KMS-11 (cell line): ENCODE data around the gene CHD5.

Experiments used
- H2AFZ ChIP-seq: fragments of 200-600 bp; sonication (generic); 2 replicates; pipeline ENCODE4 v1.6.1; 2016; ENCODE audit warnings: antibody characterized with exemption, mixed run types, low read depth
- H3K27ac ChIP-seq: fragments of 200-600 bp; sonication (generic); 2 replicates; pipeline ENCODE4 v1.6.1; 2016; ENCODE audit warnings: mild to moderate bottlenecking, mixed run types
- H3K27me3 ChIP-seq: fragments of 200-600 bp; sonication (generic); 2 replicates; pipeline ENCODE4 v1.6.1; 2017; ENCODE audit warnings: mild to moderate bottlenecking, low read depth, mixed run types, moderate library complexity; ENCODE audit not compliant: insufficient read depth
- H3K36me3 ChIP-seq: fragments of 200-600 bp; sonication (generic); 2 replicates; pipeline ENCODE4 v1.6.1; 2017; ENCODE audit warnings: mild to moderate bottlenecking, mixed run types; ENCODE audit not compliant: insufficient read depth
- H3K4me1 ChIP-seq: fragments of 200-600 bp; sonication (generic); 2 replicates; pipeline ENCODE4 v1.6.1; 2016; ENCODE audit warnings: mild to moderate bottlenecking, low read depth, mixed run types; ENCODE audit not compliant: poor library complexity, severe bottlenecking
- H3K4me2 ChIP-seq: fragments of 200-600 bp; sonication (generic); 2 replicates; pipeline ENCODE4 v1.7.0; 2016; ENCODE audit warnings: mild to moderate bottlenecking, mixed run types
- H3K4me3 ChIP-seq: fragments of 200-600 bp; sonication (generic); IDR thresholded peaks from 2 replicates; pipeline ENCODE4 v1.6.1; 2017; ENCODE audit warnings: low read depth, low read length, mixed read lengths; ENCODE audit not compliant: insufficient read depth
- H3K79me2 ChIP-seq: fragments of 200-600 bp; sonication (generic); 2 replicates; pipeline ENCODE4 v1.6.1; 2016; ENCODE audit warnings: low read depth, mixed run types; ENCODE audit not compliant: insufficient read depth
- H3K9ac ChIP-seq: fragments of 200-600 bp; sonication (generic); 2 replicates; pipeline ENCODE4 v1.6.1; 2016; ENCODE audit warnings: mild to moderate bottlenecking, mixed run types
- H4K20me1 ChIP-seq: fragments of 200-600 bp; sonication (generic); 2 replicates; pipeline ENCODE4 v1.6.1; 2016; ENCODE audit warnings: mild to moderate bottlenecking, mixed run types; ENCODE audit not compliant: insufficient read depth
- TF ChIP-seq, protein P1 (sequence below): fragments of 200-600 bp; sonication (generic); conservative IDR thresholded peaks from 2 replicates; pipeline ENCODE4 v1.6.1; 2017; ENCODE audit warnings: low read depth, mild to moderate bottlenecking, antibody characterized with exemption, low read length, moderate library complexity, mixed read lengths

The CHD5 gene

DNA sequence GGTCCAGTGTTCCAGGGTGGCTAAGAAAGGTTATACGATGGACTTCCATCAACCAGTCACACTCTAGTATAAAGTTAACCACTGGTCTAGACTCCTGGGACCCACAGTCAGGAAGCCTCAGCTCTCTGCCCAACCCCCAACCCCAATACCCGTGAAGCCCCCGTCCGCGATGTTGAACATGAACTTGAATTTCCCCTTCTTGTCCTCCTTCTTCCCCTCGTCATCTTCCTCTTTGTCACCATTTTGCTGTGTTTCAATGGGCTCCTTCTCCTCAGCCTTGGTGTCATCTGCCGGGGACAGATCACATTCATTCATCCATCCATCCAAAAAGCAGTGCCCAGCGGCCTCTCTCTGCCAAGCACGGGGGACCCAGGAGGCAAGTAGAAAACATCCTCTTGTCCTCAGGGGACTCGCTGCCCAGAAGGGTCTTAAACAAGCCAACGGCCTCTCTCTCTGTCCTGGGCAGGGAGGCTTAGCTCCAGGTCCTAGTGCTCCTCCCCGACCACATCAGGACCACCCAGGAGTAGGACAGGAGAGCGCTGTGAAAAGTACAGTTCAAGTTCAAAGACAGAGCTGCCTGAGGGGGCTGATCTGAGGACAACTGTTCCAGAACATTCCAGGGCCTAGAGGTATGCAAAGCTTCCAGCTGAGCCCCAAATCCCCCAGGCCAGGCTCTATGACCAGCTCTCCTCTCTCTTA, 68.0 kb downstream of the CHD5 start:
- H3K27me3 ChIP-seq, result peaks cover 62% of the 10 kb centered on the region
- H2AFZ ChIP-seq, result no peak overlapping the region
- H3K4me1 ChIP-seq, result no peaks in the 10 kb centered on the region
- no peak overlapping the region for H3K4me3 ChIP-seq
- H3K79me2 ChIP-seq, result no peaks in the 10 kb centered on the region
- H3K9ac ChIP-seq, result no peak overlapping the region
- H4K20me1 ChIP-seq, result no peaks in the 10 kb centered on the region
- H3K36me3 ChIP-seq, result no peaks in the 10 kb centered on the region
- TF ChIP-seq, protein P1, sequence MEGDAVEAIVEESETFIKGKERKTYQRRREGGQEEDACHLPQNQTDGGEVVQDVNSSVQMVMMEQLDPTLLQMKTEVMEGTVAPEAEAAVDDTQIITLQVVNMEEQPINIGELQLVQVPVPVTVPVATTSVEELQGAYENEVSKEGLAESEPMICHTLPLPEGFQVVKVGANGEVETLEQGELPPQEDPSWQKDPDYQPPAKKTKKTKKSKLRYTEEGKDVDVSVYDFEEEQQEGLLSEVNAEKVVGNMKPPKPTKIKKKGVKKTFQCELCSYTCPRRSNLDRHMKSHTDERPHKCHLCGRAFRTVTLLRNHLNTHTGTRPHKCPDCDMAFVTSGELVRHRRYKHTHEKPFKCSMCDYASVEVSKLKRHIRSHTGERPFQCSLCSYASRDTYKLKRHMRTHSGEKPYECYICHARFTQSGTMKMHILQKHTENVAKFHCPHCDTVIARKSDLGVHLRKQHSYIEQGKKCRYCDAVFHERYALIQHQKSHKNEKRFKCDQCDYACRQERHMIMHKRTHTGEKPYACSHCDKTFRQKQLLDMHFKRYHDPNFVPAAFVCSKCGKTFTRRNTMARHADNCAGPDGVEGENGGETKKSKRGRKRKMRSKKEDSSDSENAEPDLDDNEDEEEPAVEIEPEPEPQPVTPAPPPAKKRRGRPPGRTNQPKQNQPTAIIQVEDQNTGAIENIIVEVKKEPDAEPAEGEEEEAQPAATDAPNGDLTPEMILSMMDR, result no peak
- no peak overlapping the region for H3K27ac ChIP-seq
- no peak overlapping the region for H3K4me2 ChIP-seq

DNA sequence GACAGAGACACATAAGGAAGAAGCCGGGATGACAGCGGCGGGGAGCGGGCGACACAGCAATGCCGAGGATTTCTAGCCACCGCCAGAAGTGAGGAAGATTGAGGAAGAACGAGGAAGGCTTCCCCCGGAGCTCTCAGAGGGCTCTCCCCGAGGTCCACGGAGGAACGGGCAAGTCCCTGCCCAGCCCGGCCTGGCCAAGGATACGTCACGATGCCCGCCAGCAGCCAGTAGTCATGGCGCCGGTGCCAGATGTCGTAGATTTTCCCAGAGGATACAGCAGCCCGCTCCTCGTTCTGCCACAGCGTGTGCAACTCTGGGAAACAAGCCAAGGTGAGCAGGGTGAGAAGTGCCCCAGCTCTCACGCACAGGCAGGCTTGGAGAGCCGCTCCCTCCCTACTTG, 68.5 kb downstream of the CHD5 start:
- H3K79me2 ChIP-seq, result no peaks in the 10 kb centered on the region

DNA sequence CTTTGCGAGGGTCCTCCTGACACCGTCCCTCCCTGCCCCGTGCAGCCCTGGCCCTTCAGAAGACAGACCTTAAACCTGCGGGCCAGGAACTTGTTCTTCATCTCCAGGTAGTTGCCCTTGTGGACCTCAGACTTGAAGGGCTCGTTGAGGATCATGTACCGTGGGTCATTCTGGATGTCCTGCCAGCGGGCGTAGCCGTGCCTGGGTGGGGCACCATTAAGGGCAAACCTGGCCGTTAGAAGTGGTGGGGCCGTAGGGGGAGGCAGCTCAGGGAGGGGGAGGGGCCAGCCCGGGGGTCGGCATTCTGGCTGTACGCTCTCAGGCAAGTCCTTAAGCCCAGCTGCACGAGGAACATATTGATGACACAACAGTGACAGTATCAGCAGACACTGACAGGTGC, 69.8 kb downstream of the CHD5 start:
- no peaks in the 10 kb centered on the region for H3K36me3 ChIP-seq
- TF ChIP-seq, protein P1, result no peak
- no peak overlapping the region for H3K9ac ChIP-seq
- H3K27ac ChIP-seq, result no peak overlapping the region
- no peak overlapping the region for H2AFZ ChIP-seq
- H3K79me2 ChIP-seq, result no peaks in the 10 kb centered on the region
- no peak overlapping the region for H3K4me2 ChIP-seq
- H3K4me3 ChIP-seq, result no peak overlapping the region
- no peaks in the 10 kb centered on the region for H3K4me1 ChIP-seq
- peaks cover 53% of the 10 kb centered on the region for H3K27me3 ChIP-seq
- H4K20me1 ChIP-seq, result no peaks in the 10 kb centered on the region

More for the DNA sequence above, 68.5 kb downstream of the CHD5 start:
- no peak overlapping the region for H3K27ac ChIP-seq
- no peaks in the 10 kb centered on the region for H3K4me1 ChIP-seq
- no peak overlapping the region for H3K4me2 ChIP-seq
- no peaks in the 10 kb centered on the region for H3K36me3 ChIP-seq
- H4K20me1 ChIP-seq, result no peaks in the 10 kb centered on the region
- peaks cover 57% of the 10 kb centered on the region for H3K27me3 ChIP-seq
- TF ChIP-seq, protein P1, result no peak
- H3K4me3 ChIP-seq, result no peak overlapping the region
- H3K9ac ChIP-seq, result no peak overlapping the region
- no peak overlapping the region for H2AFZ ChIP-seq

DNA sequence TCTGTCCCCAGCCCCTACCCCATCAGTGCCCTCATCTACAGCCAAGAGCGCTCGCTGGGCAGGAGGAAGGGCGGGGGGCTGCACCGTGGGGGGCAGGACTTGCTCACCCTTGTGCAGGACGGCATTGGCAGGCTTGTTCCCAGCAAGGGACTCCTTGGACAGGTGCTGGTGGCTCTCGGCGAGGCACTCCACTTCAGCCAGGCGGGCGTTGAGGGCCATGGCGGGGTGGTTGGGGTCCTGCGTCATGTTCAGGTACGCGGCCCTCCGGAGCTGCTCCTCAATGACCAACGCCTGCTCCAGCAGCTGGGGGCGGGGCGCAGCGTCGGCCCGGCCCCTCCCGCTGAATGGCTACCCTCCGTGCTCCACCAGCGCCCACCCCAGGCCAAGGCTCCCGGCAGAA, 70.4 kb downstream of the CHD5 start:
- Histone ChIP-seq H3K9ac (no peak overlapping the region), H3K27ac (no peak overlapping the region), H4K20me1 (no peaks in the 10 kb centered on the region), H3K4me3 (no peak overlapping the region), H3K27me3 (peaks cover 56% of the 10 kb centered on the region), H3K4me2 (no peak overlapping the region), H2AFZ (no peak overlapping the region), H3K79me2 (no peaks in the 10 kb centered on the region), H3K36me3 (no peaks in the 10 kb centered on the region), H3K4me1 (no peaks in the 10 kb centered on the region)
- TF ChIP-seq, protein P1, result no peak
